Naive thymus-derived CD4-positive, alpha-beta T cell (primary cell): Measurements from ENCODE around the gene PCSK2. TPM values are rescaled to one million over a fixed set of nuclear protein-coding genes. Genes with fewer than 3 reads are reported as not detected.

Source experiments
- ATAC-seq: fragments of 150-1000 bp; cut with Tn5 transposase; 2 replicates; pipeline ENCODE4 v1.10.0; 2021; ENCODE audit warnings: mild to moderate bottlenecking, moderate library complexity
- CTCF ChIA-PET: fragments of 350-600 bp; sonication (Branson Sonifier 250); formaldehyde crosslinking; loops from one replicate; lab custom pipeline; 2021; ENCODE audit warnings: antibody characterized with exemption; lab: Charles Lee
- POLR2A ChIA-PET: fragments of 350-600 bp; sonication (Branson Sonifier 250); formaldehyde crosslinking; loops from one replicate; lab custom pipeline; 2021; ENCODE audit warnings: antibody characterized with exemption, inconsistent platforms; lab: Charles Lee
- DNase-seq, 9 donors: peaks; one replicate each; pipeline versions ENCODE4 v3.0.0 to v3.0.0-alpha.2; 2020 to 2022; ENCODE audit warnings: mixed read lengths in 1 of 9
- H3K27ac ChIP-seq: one replicate; pipeline ENCODE4 v1.7.0; 2013; ENCODE audit warnings: mild to moderate bottlenecking, low read depth, low read length, moderate library complexity
- H3K27me3 ChIP-seq, 2 donors: one replicate each; pipeline ENCODE4 v1.7.0; 2013; ENCODE audit warnings: low read length in 2 of 2, mild to moderate bottlenecking in 2 of 2, moderate library complexity in 2 of 2; ENCODE audit not compliant: control insufficient read depth in 2 of 2, insufficient read depth in 2 of 2
- H3K36me3 ChIP-seq, 3 experiments: 1 replicate in 2 of 3; 2 replicates in 1 of 3; pipeline ENCODE4 v1.7.0; 2013; ENCODE audit warnings: low read length in 3 of 3, mild to moderate bottlenecking in 3 of 3, moderate library complexity in 1 of 3; ENCODE audit not compliant: insufficient read depth in 3 of 3, control insufficient read depth in 2 of 3
- H3K4me1 ChIP-seq, 2 donors: one replicate each; pipeline ENCODE4 v1.7.0; 2013; ENCODE audit warnings: low read length in 2 of 2, mild to moderate bottlenecking in 2 of 2, moderate library complexity in 1 of 2; ENCODE audit not compliant: control insufficient read depth in 2 of 2, insufficient read depth in 2 of 2
- H3K4me3 ChIP-seq: 2 replicates; pipeline ENCODE4 v1.7.0; 2013; ENCODE audit warnings: mild to moderate bottlenecking, low read length
- H3K9me3 ChIP-seq, 3 experiments: 1 replicate in 2 of 3; 2 replicates in 1 of 3; pipeline ENCODE4 v1.7.0; 2013; ENCODE audit warnings: low read length in 3 of 3; ENCODE audit not compliant: control insufficient read depth in 2 of 3
- H3K27ac Mint-ChIP-seq, 9 donors: one replicate each; pipeline ENCODE4 v1.8.0; 2020 to 2022; ENCODE audit warnings: mixed read lengths in 9 of 9, mild to moderate bottlenecking in 8 of 9, moderate library complexity in 5 of 9, inconsistent platforms in 2 of 9
- H3K27me3 Mint-ChIP-seq, 5 donors: one replicate each; pipeline ENCODE4 v1.8.0; 2021 to 2022; ENCODE audit warnings: mixed read lengths in 5 of 5, mild to moderate bottlenecking in 1 of 5
- H3K36me3 Mint-ChIP-seq, 5 donors: one replicate each; pipeline ENCODE4 v1.8.0; 2020 to 2022; ENCODE audit warnings: mixed read lengths in 5 of 5, mild to moderate bottlenecking in 3 of 5, inconsistent platforms in 1 of 5
- H3K4me1 Mint-ChIP-seq, 7 donors: one replicate each; pipeline ENCODE4 v1.8.0; 2020 to 2022; ENCODE audit warnings: mixed read lengths in 7 of 7, mild to moderate bottlenecking in 3 of 7, inconsistent platforms in 1 of 7
- H3K4me3 Mint-ChIP-seq, 10 donors: one replicate each; pipeline ENCODE4 v1.8.0; 2020 to 2022; ENCODE audit warnings: mild to moderate bottlenecking in 10 of 10, mixed read lengths in 10 of 10, moderate library complexity in 6 of 10, inconsistent platforms in 2 of 10
- H3K9me3 Mint-ChIP-seq, 11 donors: one replicate each; pipeline ENCODE4 v1.8.0; 2020 to 2022; ENCODE audit warnings: mixed read lengths in 11 of 11, mild to moderate bottlenecking in 4 of 11, inconsistent platforms in 1 of 11, moderate library complexity in 1 of 11
- intact Hi-C, 2 donors: fragments of 100-400 bp; cut with micrococcal nuclease; formaldehyde crosslinking; loops; one replicate each; pipeline ENCODE4 v1.15.1; 2023
- polyA plus RNA-seq, 2 donors: library from polyadenylated mRNA; unstranded; fragments of 300-500 nt; fragmentation: Illumina TruSeq; gene quantifications; one replicate each; pipeline ENCODE4 v1.2.3, GENCODE V29; 2021
- total RNA-seq, 6 experiments: library from RNA in 5 of 6; stranded (reverse) in 5 of 6; gene quantifications; 1 replicate in 5 of 6; 2 replicates in 1 of 6; pipeline ENCODE4 v1.2.3 and lab custom pipeline; 2021 to 2026

The PCSK2 gene
- total and polyA plus RNA-seq, 7 experiments from 2014 or later: not detected

- H3K4me3 ChIP-seq: no peak overlapping the region
- H3K4me1 ChIP-seq: no peaks in the 10 kb centered on the region
- Mint-ChIP-seq H3K4me1 (no peaks in the 10 kb centered on the region), H3K4me3 (no peak overlapping the region), H3K9me3 (no peaks in the 10 kb centered on the region), H3K27ac (no peak overlapping the region), H3K36me3 (no peaks in the 10 kb centered on the region), H3K27me3 (peaks cover 0 to 15% (median 11%) of the 10 kb centered on the region in 5 donors)
- intact Hi-C loops: no loop called here
- H3K27me3 ChIP-seq: peaks cover 0 to 3% of the 10 kb centered on the region in 2 donors
- DNase-seq (no peak), ATAC-seq (no peak)
- ChIA-PET POLR2A (no interaction called here), CTCF (no interaction called here)
- no peak overlapping the region for H3K27ac ChIP-seq
- H3K36me3 ChIP-seq: no peaks in the 10 kb centered on the region
- H3K9me3 ChIP-seq: no peaks in the 10 kb centered on the region
Measured at GRCh38 chr20:17481661-17482060, 254.8 kb downstream of the PCSK2 start.

DNA sequence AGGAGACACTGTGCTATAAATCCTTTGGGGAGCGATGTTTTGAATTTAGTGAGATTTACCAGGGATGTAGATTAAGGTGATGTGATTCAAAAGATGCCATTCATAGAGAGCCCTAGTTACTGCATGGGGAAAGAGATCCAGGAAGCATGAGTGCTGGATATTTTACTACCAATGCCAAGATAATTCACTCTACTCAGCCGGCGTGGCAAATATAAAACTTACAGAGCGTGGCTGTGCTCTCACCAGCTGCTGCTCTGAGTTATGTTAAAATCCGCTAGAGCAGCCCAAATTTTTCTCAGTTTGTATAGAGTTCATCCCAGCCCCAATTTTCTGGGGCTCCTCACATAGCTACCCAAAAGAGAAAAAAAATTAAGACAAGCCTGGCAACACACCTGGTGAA is 255.7 kb downstream of the PCSK2 start:
- H3K4me3 ChIP-seq: no peak overlapping the region
- ATAC-seq (no peak), DNase-seq (no peak)
- intact Hi-C loops: no loop called here
- H3K4me3 Mint-ChIP-seq: no peak overlapping the region
- H3K9me3 ChIP-seq: no peaks in the 10 kb centered on the region
- H3K27me3 ChIP-seq: peaks cover 0 to 3% of the 10 kb centered on the region in 2 donors
- H3K27ac Mint-ChIP-seq: no peak overlapping the region
- H3K36me3 Mint-ChIP-seq: no peaks in the 10 kb centered on the region
- H3K27me3 Mint-ChIP-seq: peaks cover 0 to 21% (median 11%) of the 10 kb centered on the region in 5 donors
- no peaks in the 10 kb centered on the region for H3K36me3 ChIP-seq
- ChIA-PET CTCF (no interaction called here), POLR2A (no interaction called here)
- H3K9me3 Mint-ChIP-seq: no peaks in the 10 kb centered on the region
- no peaks in the 10 kb centered on the region for H3K4me1 Mint-ChIP-seq
- H3K27ac ChIP-seq: no peak overlapping the region
- no peaks in the 10 kb centered on the region for H3K4me1 ChIP-seq

DNA sequence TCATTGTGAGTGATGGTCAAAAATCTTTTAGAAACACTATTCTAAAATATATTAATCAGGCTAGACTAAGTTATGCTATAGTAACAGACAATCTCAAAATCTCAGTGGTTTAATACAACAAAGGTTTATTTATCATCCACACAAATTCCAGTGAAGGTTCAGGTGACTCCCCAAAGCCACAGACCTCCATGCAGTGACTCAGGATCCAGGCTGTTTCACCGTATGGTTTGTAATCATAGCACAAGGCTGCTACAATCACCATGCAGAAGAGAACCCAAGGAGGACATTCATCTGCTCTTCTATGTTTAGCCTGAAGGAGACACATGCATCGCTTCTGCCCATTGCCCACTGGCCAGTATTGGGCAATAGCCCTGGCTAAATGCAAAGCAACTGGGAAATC is 258.2 kb downstream of the PCSK2 start:
- H3K4me1 Mint-ChIP-seq: no peaks in the 10 kb centered on the region
- H3K27ac Mint-ChIP-seq: no peak overlapping the region
- no peak for DNase-seq
- CTCF ChIA-PET: no interaction called here
- Histone ChIP-seq H3K4me3 (no peak overlapping the region), H3K27me3 (peaks cover 0 to 3% of the 10 kb centered on the region in 2 donors), H3K9me3 (no peaks in the 10 kb centered on the region), H3K36me3 (no peaks in the 10 kb centered on the region), H3K4me1 (no peaks in the 10 kb centered on the region), H3K27ac (no peak overlapping the region)
- peaks cover 0 to 18% (median 11%) of the 10 kb centered on the region in 5 donors for H3K27me3 Mint-ChIP-seq
- H3K9me3 Mint-ChIP-seq: no peaks in the 10 kb centered on the region
- no peaks in the 10 kb centered on the region for H3K36me3 Mint-ChIP-seq
- no peak for ATAC-seq
- intact Hi-C loops: no loop called here
- H3K4me3 Mint-ChIP-seq: no peak overlapping the region
- POLR2A ChIA-PET: no interaction called here

GRCh38 chr20:17488916-17489600 is 262.2 kb downstream of the PCSK2 start:
- ChIA-PET CTCF (no interaction called here), POLR2A (no interaction called here)
- H3K4me3 Mint-ChIP-seq: no peak overlapping the region
- H3K27ac ChIP-seq: no peak overlapping the region
- peaks cover 0 to 17% (median 3%) of the 10 kb centered on the region in 5 donors for H3K27me3 Mint-ChIP-seq
- no peaks in the 10 kb centered on the region for H3K4me1 Mint-ChIP-seq
- DNase-seq (no peak), ATAC-seq (no peak)
- no peaks in the 10 kb centered on the region for H3K36me3 Mint-ChIP-seq
- no peaks in the 10 kb centered on the region for H3K9me3 ChIP-seq
- no peaks in the 10 kb centered on the region for H3K4me1 ChIP-seq
- H3K27me3 ChIP-seq: peaks cover 0 to 3% of the 10 kb centered on the region in 2 donors
- H3K36me3 ChIP-seq: no peaks in the 10 kb centered on the region
- intact Hi-C loops: no loop called here
- peaks cover 0 to 3% (median 0%) of the 10 kb centered on the region in 11 donors for H3K9me3 Mint-ChIP-seq
- no peak overlapping the region for H3K27ac Mint-ChIP-seq
- no peak overlapping the region for H3K4me3 ChIP-seq

DNA sequence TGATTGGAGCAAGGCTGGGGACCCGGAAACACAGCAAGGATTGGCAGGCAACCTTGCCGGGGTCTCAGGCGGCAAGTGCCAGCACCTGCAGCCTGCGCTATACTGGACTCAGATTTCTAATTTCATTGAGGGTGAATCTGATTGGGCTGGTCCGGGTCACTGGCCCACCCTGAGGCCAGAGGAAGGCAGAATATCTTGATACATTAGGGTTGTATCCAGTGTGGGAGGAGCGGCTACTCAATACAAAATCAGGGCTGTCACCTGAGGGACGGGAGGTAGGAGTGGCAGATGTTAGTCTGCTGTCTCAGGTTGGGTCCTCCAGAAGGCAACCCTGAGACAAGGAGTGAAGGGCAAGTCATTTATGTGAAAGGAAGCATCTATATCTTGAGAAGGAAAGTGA is 263.7 kb downstream of the PCSK2 start:
- no peak overlapping the region for H3K27ac ChIP-seq
- POLR2A ChIA-PET: no interaction called here
- no peaks in the 10 kb centered on the region for H3K4me1 ChIP-seq
- intact Hi-C loops: no loop called here
- Mint-ChIP-seq H3K4me3 (no peak overlapping the region), H3K27ac (peak overlapping the region in 1 of 9 donors; percentile 29), H3K36me3 (no peaks in the 10 kb centered on the region), H3K27me3 (peaks cover 0 to 16% (median 3%) of the 10 kb centered on the region in 5 donors), H3K4me1 (no peaks in the 10 kb centered on the region), H3K9me3 (peaks cover 0 to 3% (median 0%) of the 10 kb centered on the region in 11 donors)
- ATAC-seq (no peak), DNase-seq (no peak)
- CTCF ChIA-PET: no interaction called here
- H3K4me3 ChIP-seq: no peak overlapping the region
- no peaks in the 10 kb centered on the region for H3K27me3 ChIP-seq
- no peaks in the 10 kb centered on the region for H3K36me3 ChIP-seq
- no peaks in the 10 kb centered on the region for H3K9me3 ChIP-seq

GRCh38 chr20:17491041-17491440 is 264.2 kb downstream of the PCSK2 start:
- CTCF ChIA-PET: no interaction called here
- ATAC-seq (no peak), DNase-seq (no peak)
- no peaks in the 10 kb centered on the region for H3K4me1 Mint-ChIP-seq
- Histone ChIP-seq H3K9me3 (no peaks in the 10 kb centered on the region), H3K27me3 (no peaks in the 10 kb centered on the region), H3K27ac (no peak overlapping the region), H3K4me3 (no peak overlapping the region), H3K36me3 (no peaks in the 10 kb centered on the region), H3K4me1 (no peaks in the 10 kb centered on the region)
- intact Hi-C loops: no loop called here
- H3K9me3 Mint-ChIP-seq: peaks cover 0 to 3% (median 0%) of the 10 kb centered on the region in 11 donors
- POLR2A ChIA-PET: no interaction called here
- H3K4me3 Mint-ChIP-seq: no peak overlapping the region
- H3K27me3 Mint-ChIP-seq: peaks cover 0 to 15% (median 3%) of the 10 kb centered on the region in 5 donors
- no peak overlapping the region for H3K27ac Mint-ChIP-seq
- no peaks in the 10 kb centered on the region for H3K36me3 Mint-ChIP-seq

GRCh38 chr20:17491488-17491887 is 264.6 kb downstream of the PCSK2 start:
- ChIA-PET CTCF (no interaction called here), POLR2A (no interaction called here)
- Histone ChIP-seq H3K27ac (no peak overlapping the region), H3K9me3 (no peaks in the 10 kb centered on the region), H3K27me3 (no peaks in the 10 kb centered on the region), H3K36me3 (no peaks in the 10 kb centered on the region), H3K4me1 (no peaks in the 10 kb centered on the region), H3K4me3 (no peak overlapping the region)
- H3K27ac Mint-ChIP-seq: no peak overlapping the region
- no peaks in the 10 kb centered on the region for H3K36me3 Mint-ChIP-seq
- intact Hi-C loops: no loop called here
- no peak overlapping the region for H3K4me3 Mint-ChIP-seq
- peaks cover 0 to 10% (median 0%) of the 10 kb centered on the region in 5 donors for H3K27me3 Mint-ChIP-seq
- no peaks in the 10 kb centered on the region for H3K4me1 Mint-ChIP-seq
- DNase-seq (no peak), ATAC-seq (no peak)
- H3K9me3 Mint-ChIP-seq: peaks cover 0 to 3% (median 0%) of the 10 kb centered on the region in 11 donors
